OCI-LY7 (cell line): Measurements from ENCODE around the gene DQX1. TPM values are rescaled to one million over a fixed set of nuclear protein-coding genes. Genes with fewer than 3 reads are reported as not detected.

Experiments used
- BruUV-seq: library from RNA; stranded (reverse); fragments of 400-500 nt; replicated peaks from 2 replicates; lab custom pipeline; 2021; lab: Mats Ljungman, UMichigan
- CTCF ChIA-PET: fragments of 300-600 bp; sonication (Branson Sonifier 250); formaldehyde crosslinking; loops from one replicate; lab custom pipeline; 2022; ENCODE audit warnings: antibody characterized with exemption; ENCODE audit not compliant: unreplicated experiment; lab: Charles Lee
- POLR2A ChIA-PET: fragments of 300-600 bp; sonication (Branson Sonifier 250); formaldehyde crosslinking; loops from one replicate; lab custom pipeline; 2022; ENCODE audit warnings: antibody characterized with exemption; lab: Charles Lee
- DNase-seq: peaks from one replicate; pipeline ENCODE4 v3.0.0-alpha.2; 2015; ENCODE audit warnings: low spot score
- H2AFZ ChIP-seq: fragments of 200-600 bp; sonication (generic), shearing (Covaris generic); 2 replicates; pipeline ENCODE4 v1.6.1; 2014; ENCODE audit warnings: mild to moderate bottlenecking, antibody characterized with exemption, low read length, moderate library complexity
- H3K27ac ChIP-seq: fragments of 200-600 bp; sonication (generic); 2 replicates; pipeline ENCODE4 v1.5.1; 2014; ENCODE audit warnings: mixed run types, low read depth, mild to moderate bottlenecking, moderate library complexity, low read length, inconsistent platforms; ENCODE audit not compliant: poor library complexity, severe bottlenecking
- H3K36me3 ChIP-seq: fragments of 200-600 bp; sonication (generic); 2 replicates; pipeline ENCODE4 v1.6.1; 2014; ENCODE audit warnings: mild to moderate bottlenecking, antibody characterized with exemption, low read length, moderate library complexity, mixed read lengths; ENCODE audit not compliant: insufficient read depth
- H3K4me1 ChIP-seq: fragments of 200-600 bp; sonication (generic); 2 replicates; pipeline ENCODE4 v1.5.1; 2014; ENCODE audit warnings: mild to moderate bottlenecking, low read length; ENCODE audit not compliant: insufficient read depth, poor library complexity, severe bottlenecking
- H3K4me2 ChIP-seq: fragments of 200-600 bp; sonication (generic); 2 replicates; pipeline ENCODE4 v1.6.1; 2014; ENCODE audit warnings: mild to moderate bottlenecking, low read length
- H3K4me3 ChIP-seq: fragments of 200-600 bp; sonication (generic); 2 replicates; pipeline ENCODE4 v1.5.1; 2014; ENCODE audit warnings: mild to moderate bottlenecking, low read depth, low read length; ENCODE audit not compliant: poor library complexity, severe bottlenecking
- H3K79me2 ChIP-seq: fragments of 200-600 bp; sonication (generic); 2 replicates; pipeline ENCODE4 v1.6.1; 2016; ENCODE audit warnings: low read depth, mild to moderate bottlenecking, low read length, moderate library complexity, mixed read lengths; ENCODE audit not compliant: insufficient read depth
- H3K9me2 ChIP-seq: fragments of 200-600 bp; sonication (generic); 2 replicates; pipeline ENCODE4 v1.6.1; 2016; ENCODE audit warnings: mild to moderate bottlenecking, low read length, mixed read lengths; ENCODE audit not compliant: insufficient read depth
- H3K9me3 ChIP-seq: fragments of 200-600 bp; sonication (generic); 2 replicates; pipeline ENCODE4 v1.6.1; 2014; ENCODE audit warnings: mild to moderate bottlenecking, mixed run types, low read length, mixed read lengths
- H4K20me1 ChIP-seq: fragments of 200-600 bp; sonication (generic); 2 replicates; pipeline ENCODE4 v1.6.1; 2014; ENCODE audit warnings: mild to moderate bottlenecking, antibody characterized with exemption, low read length, moderate library complexity, mixed read lengths; ENCODE audit not compliant: insufficient read depth
- CTCF ChIP-seq: fragments of 200-600 bp; sonication (generic); conservative IDR thresholded peaks from 2 replicates; pipeline ENCODE4 v1.5.1; 2014; ENCODE audit warnings: mild to moderate bottlenecking, antibody characterized with exemption, low read length, moderate library complexity, mixed read lengths
- EZH2phosphoT487 ChIP-seq: fragments of 200-600 bp; sonication (generic); IDR thresholded peaks from 2 replicates; pipeline ENCODE4 v1.6.1; 2018; ENCODE audit warnings: low read depth, borderline replicate concordance, mild to moderate bottlenecking, mixed run types, antibody characterized with exemption, low read length, moderate library complexity, mixed read lengths
- intact Hi-C: fragments of 100-400 bp; cut with micrococcal nuclease; formaldehyde crosslinking; loops from one replicate; pipeline ENCODE4 v1.10.0; 2022; ENCODE audit not compliant: unreplicated experiment
- total RNA-seq, 2 experiments: library from RNA; depleted of rRNA in 1 of 2; stranded (reverse); fragments of >200 nt in 1 of 2; shearing (Covaris generic) in 1 of 2; gene quantifications; 2 replicates each; pipeline ENCODE4 v1.2.3, GENCODE V29; 2014 to 2022

Gene DQX1
- total RNA-seq, 2 experiments from 2014 or later: 0.32 to 0.76 TPM

- intact Hi-C loops: no loop called here
- H3K36me3 ChIP-seq: no peaks in the 10 kb centered on the region
- no peak for DNase-seq
- no peak overlapping the region for H3K27ac ChIP-seq
- no peaks in the 10 kb centered on the region for H3K9me3 ChIP-seq
- CTCF ChIA-PET: no interaction called here
- BruUV-seq: no TSS peak
- POLR2A ChIA-PET: no interaction called here
- no peaks in the 10 kb centered on the region for H3K79me2 ChIP-seq
- TF ChIP-seq EZH2phosphoT487: no peak
- H4K20me1 ChIP-seq: no peaks in the 10 kb centered on the region
- H2AFZ ChIP-seq: no peak overlapping the region
- H3K4me3 ChIP-seq: no peak overlapping the region
- H3K9me2 ChIP-seq: no peaks in the 10 kb centered on the region
- H3K4me1 ChIP-seq: peaks cover 6% of the 10 kb centered on the region
- H3K4me2 ChIP-seq: no peak overlapping the region
Measured at GRCh38 chr2:74559912-74560311, 33.9 kb upstream of the DQX1 start.

- DNase-seq: no peak
- intact Hi-C loops: no loop called here
- ChIA-PET CTCF (interaction anchor here (0.6 to 0.7 kb wide), 3 partner anchors 27 to 292 kb away, joined by 3 to 4 read pairs (median 3); no protein-coding TSS in a partner anchor), POLR2A (interaction anchor here (0.9 kb wide), 1 partner anchor 12 kb away, joined by 5 read pairs; no protein-coding TSS in a partner anchor)
- Histone ChIP-seq H3K27ac (no peak overlapping the region), H3K79me2 (no peaks in the 10 kb centered on the region), H3K36me3 (no peaks in the 10 kb centered on the region), H3K4me1 (peaks cover 10% of the 10 kb centered on the region), H3K9me2 (no peaks in the 10 kb centered on the region), H3K9me3 (no peaks in the 10 kb centered on the region), H3K4me2 (no peak overlapping the region), H3K4me3 (no peak overlapping the region), H2AFZ (no peak overlapping the region), H4K20me1 (no peaks in the 10 kb centered on the region)
- BruUV-seq: no TSS peak
- TF ChIP-seq EZH2phosphoT487: no peak
- TF ChIP-seq CTCF: no peak
Measured at GRCh38 chr2:74558284-74559230, 32.5 kb upstream of the DQX1 start.

GRCh38 chr2:74556831-74557370 is 30.9 kb upstream of the DQX1 start:
- no peaks in the 10 kb centered on the region for H3K36me3 ChIP-seq
- H4K20me1 ChIP-seq: no peaks in the 10 kb centered on the region
- H3K79me2 ChIP-seq: no peaks in the 10 kb centered on the region
- no peak overlapping the region for H3K27ac ChIP-seq
- H3K4me2 ChIP-seq: no peak overlapping the region
- H3K9me3 ChIP-seq: no peaks in the 10 kb centered on the region
- peaks cover 13% of the 10 kb centered on the region for H3K4me1 ChIP-seq
- intact Hi-C loops: no loop called here
- no peaks in the 10 kb centered on the region for H3K9me2 ChIP-seq
- TF ChIP-seq CTCF (no peak), EZH2phosphoT487 (no peak)
- ChIA-PET CTCF (no interaction called here), POLR2A (no interaction called here)
- H3K4me3 ChIP-seq: no peak overlapping the region
- DNase-seq: no peak
- BruUV-seq: no TSS peak
- no peak overlapping the region for H2AFZ ChIP-seq
